HG03108 (cell line): ENCODE measurements around the gene EPHB1.
"Not testable (repeated sequence)": the region's sequence is repeated elsewhere in the genome, so short reads cannot be mapped to it uniquely, and the experiment has no call there.

Source experiments
- ATAC-seq: cut with Tn5 transposase; IDR thresholded peaks from one replicate; pipeline ENCODE4 v1.9.1; 2021; ENCODE audit warnings: moderate library complexity; ENCODE audit not compliant: unreplicated experiment

EPHB1 gene

DNA sequence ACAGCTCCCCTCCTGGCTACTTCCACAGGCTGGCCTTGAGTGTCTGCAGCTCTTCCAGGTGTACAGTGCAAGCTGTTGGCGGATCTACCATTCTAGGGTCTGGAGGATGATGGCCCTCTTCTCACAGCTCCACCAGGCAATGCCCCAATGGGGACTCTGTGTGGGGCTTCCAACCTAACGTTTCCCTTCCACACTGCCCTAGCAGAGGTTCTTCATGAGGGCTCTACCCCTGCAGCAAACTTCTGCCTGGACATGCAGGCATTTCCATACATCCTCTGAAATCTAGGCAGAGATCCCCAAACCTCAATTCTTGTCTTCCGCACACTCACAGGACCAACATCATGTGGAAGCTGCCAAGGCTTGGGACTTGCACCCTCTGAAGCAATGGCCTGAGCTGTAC is 438.4 kb downstream of the EPHB1 start:
- ATAC-seq = not testable (repeated sequence)

GRCh38 chr3:135235541-135235940 is 440.5 kb downstream of the EPHB1 start:
- no peak for ATAC-seq

- ATAC-seq = no peak
Observed at GRCh38 chr3:135237371-135238143, 442.5 kb downstream of the EPHB1 start.

- no peak for ATAC-seq
Observed at GRCh38 chr3:135238236-135238830, 443.3 kb downstream of the EPHB1 start.

DNA sequence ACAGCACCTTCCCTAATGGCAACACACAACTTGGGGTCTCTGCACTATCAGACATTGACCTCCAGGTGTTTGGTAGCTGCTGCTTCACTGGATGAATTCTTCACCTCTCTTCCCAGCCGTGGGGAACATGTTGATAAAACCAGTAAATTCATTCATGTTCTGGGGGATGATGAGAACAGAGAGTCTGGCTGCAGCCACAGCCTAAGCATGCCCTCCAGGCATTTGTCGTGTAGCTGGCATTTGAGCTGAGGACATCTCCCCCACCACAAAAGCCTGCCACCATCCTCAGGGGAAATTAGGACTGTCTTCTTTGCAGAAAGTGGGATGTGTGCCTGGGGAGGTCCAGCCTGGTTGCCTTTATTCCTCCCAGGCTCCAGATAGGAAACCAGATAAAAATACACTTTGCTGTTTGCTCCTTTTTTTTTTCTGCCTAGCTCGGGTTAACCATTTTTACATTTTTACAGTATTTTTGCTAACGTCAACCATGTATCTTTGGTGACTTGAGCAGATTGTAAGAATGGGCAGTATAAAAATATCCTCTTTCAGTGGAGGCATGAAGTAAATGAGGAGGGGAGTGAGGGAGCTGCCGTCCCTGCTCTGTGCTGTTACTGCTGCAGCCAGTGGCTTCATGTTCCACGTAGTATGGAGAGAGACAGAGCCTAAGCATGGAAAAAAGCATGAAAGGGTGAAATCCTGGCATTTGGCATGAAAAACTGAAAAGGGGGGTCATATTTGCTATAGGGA is 444.0 kb downstream of the EPHB1 start:
- no peak for ATAC-seq

DNA sequence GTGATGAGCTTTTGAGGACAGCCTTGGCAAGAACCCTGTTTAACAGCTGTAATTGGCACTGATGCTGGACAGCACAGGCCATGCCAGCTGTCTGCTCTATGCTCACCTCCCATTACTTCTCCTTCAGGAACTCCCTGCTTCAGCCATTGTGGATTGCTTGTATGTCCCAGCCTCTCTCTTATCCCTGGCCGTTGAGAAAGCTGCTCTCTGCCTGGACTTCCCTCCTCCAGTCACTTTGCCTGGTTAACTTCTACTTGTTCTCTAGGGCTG is 444.5 kb downstream of the EPHB1 start:
- no peak for ATAC-seq

- no peak for ATAC-seq
Observed at GRCh38 chr3:135240426-135240825, 445.4 kb downstream of the EPHB1 start.

DNA sequence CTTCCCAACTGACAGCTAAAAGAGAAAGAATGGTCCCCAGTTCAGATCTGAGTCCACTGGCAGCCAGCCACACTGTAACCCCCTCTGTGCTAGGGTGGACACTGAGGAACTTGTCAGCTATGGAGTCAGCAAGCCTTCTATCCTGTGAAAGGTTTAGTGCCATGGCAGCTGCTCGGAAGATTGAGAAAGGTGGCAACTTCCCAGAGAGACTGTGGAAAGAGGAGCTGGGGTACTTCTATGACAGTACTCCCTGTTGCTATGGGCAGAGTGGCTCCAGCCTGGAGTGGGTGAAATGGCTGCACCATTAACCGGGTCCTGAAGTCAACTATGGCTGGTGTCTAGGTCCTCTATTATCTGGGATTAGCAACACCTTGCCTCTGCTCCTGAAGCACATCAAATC is 447.2 kb downstream of the EPHB1 start:
- no peak for ATAC-seq

DNA sequence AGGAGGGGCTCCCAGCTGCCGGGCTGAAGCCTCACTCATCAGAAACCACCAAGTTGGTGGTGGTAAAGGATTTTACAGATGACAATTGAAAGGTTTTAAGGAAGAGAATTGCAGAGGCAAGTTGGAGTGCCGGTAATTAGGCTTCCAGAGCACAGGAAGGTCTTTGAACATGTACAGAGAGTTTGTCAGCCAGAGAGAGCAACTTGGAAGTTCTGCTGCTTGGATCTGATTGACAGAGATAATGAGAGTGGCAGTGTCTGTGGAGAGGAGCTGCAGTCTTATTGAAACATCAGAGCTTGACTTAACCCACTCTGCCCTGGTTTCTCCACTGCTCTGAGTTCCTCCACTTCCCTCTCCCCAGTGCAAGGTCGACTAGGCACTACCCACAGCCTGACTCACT is 448.6 kb downstream of the EPHB1 start:
- ATAC-seq = no peak

- no peak for ATAC-seq
Observed at GRCh38 chr3:135246027-135246426, 451.0 kb downstream of the EPHB1 start.

DNA sequence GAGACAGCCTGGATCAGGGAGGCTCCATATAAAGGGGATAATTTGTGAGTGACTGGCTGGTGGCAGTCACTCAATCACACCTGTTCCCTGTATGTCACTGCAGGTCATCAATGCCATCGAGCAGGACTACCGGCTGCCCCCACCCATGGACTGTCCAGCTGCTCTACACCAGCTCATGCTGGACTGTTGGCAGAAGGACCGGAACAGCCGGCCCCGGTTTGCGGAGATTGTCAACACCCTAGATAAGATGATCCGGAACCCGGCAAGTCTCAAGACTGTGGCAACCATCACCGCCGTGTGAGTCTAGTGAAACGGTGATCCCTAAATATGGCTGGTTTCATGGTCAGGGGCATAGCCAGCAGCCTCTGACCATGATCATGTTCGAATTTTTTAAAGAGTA is 453.2 kb downstream of the EPHB1 start:
- ATAC-seq = no peak

DNA sequence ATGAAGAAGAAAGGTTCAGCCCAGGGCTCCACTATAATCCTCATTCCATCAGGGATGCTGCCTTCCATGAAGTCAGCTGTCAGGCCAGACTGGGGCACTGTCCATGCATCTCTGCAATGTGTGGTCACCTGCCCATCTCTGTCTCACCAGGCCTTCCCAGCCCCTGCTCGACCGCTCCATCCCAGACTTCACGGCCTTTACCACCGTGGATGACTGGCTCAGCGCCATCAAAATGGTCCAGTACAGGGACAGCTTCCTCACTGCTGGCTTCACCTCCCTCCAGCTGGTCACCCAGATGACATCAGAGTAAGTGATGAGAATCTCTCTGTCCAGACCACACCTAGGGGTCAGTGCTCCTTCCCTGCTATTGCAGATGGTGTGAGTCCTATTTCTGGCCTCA is 454.1 kb downstream of the EPHB1 start:
- ATAC-seq = no peak

GRCh38 chr3:135258916-135259315 is 463.9 kb downstream of the EPHB1 start:
- no peak for ATAC-seq

- ATAC-seq = no peak
Observed at GRCh38 chr3:135260025-135260424, 465.0 kb downstream of the EPHB1 start.

GRCh38 chr3:135261214-135261775 is 466.2 kb downstream of the EPHB1 start:
- no peak for ATAC-seq

GRCh38 chr3:135261916-135262315 is 466.9 kb downstream of the EPHB1 start:
- no peak for ATAC-seq

- no peak for ATAC-seq
Observed at GRCh38 chr3:135262441-135262840, 467.4 kb downstream of the EPHB1 start.

DNA sequence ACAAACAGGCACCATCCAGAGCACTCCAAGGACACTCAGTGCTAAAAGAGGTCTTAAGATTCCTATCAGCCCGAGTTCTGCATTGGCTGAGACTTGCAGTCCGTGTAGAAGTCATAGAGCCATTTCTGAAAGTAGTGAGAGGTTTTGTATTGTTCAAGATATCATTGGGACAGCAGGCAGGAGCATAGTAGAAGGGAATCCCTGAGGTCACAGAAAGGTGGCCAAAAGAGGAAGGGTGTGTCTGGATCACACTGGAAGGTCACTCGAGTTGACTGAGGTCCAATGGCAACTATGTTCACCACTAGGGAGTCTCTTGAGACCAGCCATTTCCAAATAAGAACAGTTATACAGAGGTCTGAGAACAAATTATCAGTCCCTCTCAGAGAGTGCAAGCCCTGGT is 468.3 kb downstream of the EPHB1 start:
- ATAC-seq = no peak

GRCh38 chr3:135267487-135267886 is 472.4 kb downstream of the EPHB1 start:
- no peak for ATAC-seq

GRCh38 chr3:135268941-135269532 is 474.0 kb downstream of the EPHB1 start:
- ATAC-seq = no peak

DNA sequence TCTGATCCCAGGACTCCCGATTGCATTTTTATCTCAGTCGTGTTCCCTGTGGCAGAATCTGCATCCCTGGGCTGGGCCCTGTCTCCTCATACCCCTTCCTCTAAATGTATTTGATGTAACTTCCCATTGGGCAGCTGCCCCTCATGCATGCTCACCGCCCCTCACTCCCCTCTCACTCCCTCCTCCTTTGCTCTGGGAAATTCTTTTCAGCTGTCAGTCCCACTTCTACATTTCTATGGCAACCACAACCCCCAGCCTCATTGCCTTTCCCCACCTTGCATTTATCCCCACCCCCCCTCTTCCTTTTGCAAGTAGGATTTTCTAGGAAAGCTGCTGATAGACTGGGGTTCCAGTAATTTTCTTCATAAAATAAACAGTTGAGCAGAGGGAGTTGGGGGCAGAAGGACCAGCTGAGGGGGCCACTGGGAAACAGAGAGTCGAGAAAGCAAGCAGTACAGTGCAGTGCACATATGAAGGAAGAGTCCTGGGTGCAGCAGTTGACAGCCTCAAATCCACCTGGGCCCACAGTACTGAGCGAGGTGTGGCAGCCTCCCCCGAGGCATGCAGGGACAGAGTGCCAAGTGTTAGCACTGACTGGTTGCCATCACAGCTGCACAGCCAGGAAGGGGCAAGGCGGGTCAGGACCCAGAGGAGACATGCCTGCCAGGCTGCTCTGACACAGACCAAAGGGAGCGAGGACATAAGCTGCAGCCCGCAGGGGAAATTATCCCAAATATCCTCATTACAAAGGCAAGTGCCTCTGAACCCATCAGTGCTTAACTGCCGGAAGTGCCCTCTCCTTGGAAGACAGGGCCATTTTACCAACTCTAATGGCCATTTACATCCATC is 476.3 kb downstream of the EPHB1 start:
- ATAC-seq = no peak
